Activated CD8-positive, alpha-beta T cell treated with anti-CD3 and anti-CD28 coated beads for 36 hours (primary cell): ENCODE measurements around the gene STOML1. TPM values are rescaled to one million over a fixed set of nuclear protein-coding genes. Genes with fewer than 3 reads are reported as not detected.

Experiments used
- ATAC-seq: fragments of 200-7000 bp; cut with Tn5 transposase; one replicate; pipeline ENCODE4 v1.10.0; 2021; ENCODE audit warnings: mild to moderate bottlenecking, moderate library complexity
- CTCF ChIA-PET: fragments of 350-600 bp; sonication (Branson Sonifier 250); formaldehyde crosslinking; loops from one replicate; lab custom pipeline; 2021; ENCODE audit warnings: antibody characterized with exemption; lab: Charles Lee
- POLR2A ChIA-PET: fragments of 350-600 bp; sonication (Branson Sonifier 250); formaldehyde crosslinking; loops from one replicate; lab custom pipeline; 2021; ENCODE audit warnings: antibody characterized with exemption; lab: Charles Lee
- DNase-seq: peaks from one replicate; pipeline ENCODE4 v3.0.0-alpha.2; 2020
- H3K27ac Mint-ChIP-seq: one replicate; pipeline ENCODE4 v1.8.0; 2021; ENCODE audit warnings: mild to moderate bottlenecking, mixed read lengths
- H3K27me3 Mint-ChIP-seq: one replicate; pipeline ENCODE4 v1.8.0; 2021; ENCODE audit warnings: mixed read lengths
- H3K36me3 Mint-ChIP-seq: one replicate; pipeline ENCODE4 v1.8.0; 2021; ENCODE audit warnings: low read depth, mixed read lengths
- H3K4me1 Mint-ChIP-seq: one replicate; pipeline ENCODE4 v1.8.0; 2021; ENCODE audit warnings: low read depth, mixed read lengths
- H3K4me3 Mint-ChIP-seq: one replicate; pipeline ENCODE4 v1.8.0; 2021; ENCODE audit warnings: mild to moderate bottlenecking, moderate library complexity, mixed read lengths
- H3K9me3 Mint-ChIP-seq: one replicate; pipeline ENCODE4 v1.8.0; 2021; ENCODE audit warnings: mixed read lengths
- CTCF ChIP-seq: fragments of 200-600 bp; IDR thresholded peaks from one replicate; pipeline ENCODE4 v1.8.0; 2022; ENCODE audit warnings: antibody characterized with exemption, mild to moderate bottlenecking
- intact Hi-C: fragments of 100-400 bp; cut with micrococcal nuclease; formaldehyde crosslinking; loops from one replicate; pipeline ENCODE4 v1.10.0; 2022
- total RNA-seq, 2 experiments: library from RNA; stranded (reverse); gene quantifications; one replicate each; pipeline ENCODE4 v1.2.3, GENCODE V29; 2021

The STOML1 gene
- total RNA-seq, 2 experiments from 2014 or later: 5.2 to 6.5 TPM

- intact Hi-C loops: no loop called here
- H3K36me3 Mint-ChIP-seq: peaks cover 23% of the 10 kb centered on the region
Observed at GRCh38 chr15:74034206-74034755, 42.2 kb upstream of the STOML1 start.

GRCh38 chr15:74032606-74033561 is 40.8 kb upstream of the STOML1 start:
- no peaks in the 10 kb centered on the region for H3K4me1 Mint-ChIP-seq
- no peak overlapping the region for H3K4me3 Mint-ChIP-seq
- intact Hi-C loops: no loop called here
- ATAC-seq: no peak
- ChIA-PET CTCF (interaction anchor here (1.4 kb wide), 1 partner anchor 60 kb away, joined by 8 read pairs; no protein-coding TSS in a partner anchor), POLR2A (no interaction called here)
- no peaks in the 10 kb centered on the region for H3K9me3 Mint-ChIP-seq
- no peak for DNase-seq
- H3K27me3 Mint-ChIP-seq: no peaks in the 10 kb centered on the region
- H3K27ac Mint-ChIP-seq: no peak overlapping the region
- H3K36me3 Mint-ChIP-seq: peaks cover 23% of the 10 kb centered on the region
- TF ChIP-seq CTCF: no peak

More at GRCh38 chr15:74034206-74034755, 42.2 kb upstream of the STOML1 start:
- ChIA-PET CTCF (interaction anchor here (0.7 to 4.6 kb wide), 2 partner anchors 13 to 62 kb away, joined by 3 to 34 read pairs; no protein-coding TSS in a partner anchor), POLR2A (no interaction called here)
- Mint-ChIP-seq H3K27ac (no peak overlapping the region), H3K9me3 (no peaks in the 10 kb centered on the region), H3K27me3 (no peaks in the 10 kb centered on the region), H3K4me3 (no peak overlapping the region), H3K4me1 (no peaks in the 10 kb centered on the region)
- no peak for ATAC-seq
- no peak for DNase-seq
- TF ChIP-seq CTCF: no peak

DNA sequence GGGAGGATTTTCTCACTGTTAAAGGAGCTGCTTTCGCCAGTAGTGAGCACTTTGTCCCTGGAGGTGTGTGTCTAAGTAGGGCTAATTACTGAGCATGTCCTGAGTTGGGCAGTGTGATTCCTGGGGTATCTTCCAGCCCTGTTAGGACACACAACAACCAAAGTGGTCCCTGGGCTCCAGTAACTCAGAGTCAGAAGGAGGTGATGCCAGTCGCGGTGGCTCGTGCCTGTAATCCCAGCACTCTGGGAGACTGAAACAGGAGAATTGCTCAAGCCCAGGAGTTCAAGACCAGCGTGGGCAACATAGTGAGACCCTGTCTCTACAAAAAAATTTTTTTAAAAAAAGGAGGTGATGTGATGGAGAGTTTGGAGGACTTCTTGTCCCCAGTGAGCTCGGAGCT is 40.0 kb upstream of the STOML1 start:
- Mint-ChIP-seq H3K27ac (peak overlapping the region; percentile 30), H3K27me3 (no peaks in the 10 kb centered on the region), H3K4me1 (no peaks in the 10 kb centered on the region), H3K36me3 (peaks cover 18% of the 10 kb centered on the region), H3K9me3 (no peaks in the 10 kb centered on the region), H3K4me3 (no peak overlapping the region)
- DNase-seq (no peak), ATAC-seq (no peak)
- ChIA-PET CTCF (interaction anchor here (1.4 kb wide), 1 partner anchor 59 kb away, joined by 8 read pairs; no protein-coding TSS in a partner anchor), POLR2A (no interaction called here)
- no peak for TF ChIP-seq CTCF
- intact Hi-C loops: no loop called here

DNA sequence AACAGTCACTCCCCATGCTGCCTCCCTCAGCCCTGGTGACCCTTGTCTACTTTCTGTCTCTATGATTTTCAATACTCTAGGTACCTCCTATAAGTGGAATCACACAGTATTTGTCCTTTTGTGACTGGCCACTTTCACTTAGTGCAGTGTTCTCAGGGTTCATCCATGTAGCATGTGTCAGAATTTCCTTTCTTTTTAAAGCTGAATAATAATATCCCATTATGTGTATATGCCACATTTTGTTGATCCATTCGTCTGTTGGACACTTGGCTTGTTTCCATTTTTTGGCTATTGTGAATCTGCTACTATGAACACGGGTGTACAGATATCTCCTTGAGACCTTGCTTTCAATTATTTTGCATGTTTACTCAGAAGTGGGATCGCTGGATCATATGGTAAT is 36.6 kb upstream of the STOML1 start:
- no peak for TF ChIP-seq CTCF
- H3K4me1 Mint-ChIP-seq: no peaks in the 10 kb centered on the region
- ChIA-PET POLR2A (interaction anchor here (1.0 kb wide), 1 partner anchor 18 kb away, joined by 7 read pairs; no protein-coding TSS in a partner anchor), CTCF (interaction anchor here (1.0 kb wide), 1 partner anchor 20 kb away, joined by 4 read pairs; no protein-coding TSS in a partner anchor)
- H3K4me3 Mint-ChIP-seq: no peak overlapping the region
- DNase-seq (no peak), ATAC-seq (no peak)
- intact Hi-C loops: no loop called here
- H3K9me3 Mint-ChIP-seq: no peaks in the 10 kb centered on the region
- no peaks in the 10 kb centered on the region for H3K27me3 Mint-ChIP-seq
- H3K36me3 Mint-ChIP-seq: peaks cover 9% of the 10 kb centered on the region
- H3K27ac Mint-ChIP-seq: no peak overlapping the region
